ENCODE data around the gene NCSTN.
"Not testable (repeated sequence)": the region's sequence is repeated elsewhere in the genome, so short reads cannot be mapped to it uniquely, and the experiment has no call there.

Gene NCSTN

GRCh38 chr1:160374306-160375110 lies 31.3 kb downstream of the NCSTN start:
- DNase-seq: peak; percentile 44

DNA sequence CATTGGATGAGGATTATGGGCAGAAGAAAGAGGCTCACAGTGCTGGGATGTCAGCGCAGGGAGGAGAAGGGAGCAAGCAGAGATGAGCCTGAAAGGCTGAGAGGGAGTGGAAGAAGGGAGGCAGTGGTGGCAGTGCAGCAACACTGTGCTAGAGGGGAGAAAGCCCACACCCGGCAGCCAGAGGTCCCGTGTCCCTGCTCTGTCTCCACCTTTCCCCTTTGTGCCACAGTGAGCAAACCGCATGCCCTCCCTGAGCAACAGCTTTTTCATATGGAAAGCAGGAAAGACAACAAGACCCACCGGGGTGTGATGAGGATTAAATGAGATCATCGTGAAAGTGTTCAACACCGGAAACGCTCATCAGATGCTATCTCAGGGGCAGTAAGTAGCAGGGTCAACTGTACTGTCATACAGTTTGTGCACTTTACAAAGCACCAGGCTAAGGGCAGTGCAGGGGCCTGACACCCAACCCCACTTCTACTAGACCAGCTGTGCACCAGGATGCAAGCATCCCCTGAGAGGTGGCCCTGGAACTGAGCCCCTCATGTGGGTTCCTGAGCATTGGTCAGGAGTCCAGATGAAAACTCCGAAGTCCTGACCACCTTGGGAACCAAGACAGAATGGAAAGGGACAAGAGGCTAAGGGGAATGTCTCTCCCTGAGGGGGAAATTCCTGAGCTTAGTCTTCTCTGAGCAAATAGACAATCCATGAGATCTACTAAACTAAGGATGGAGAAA lies 32.8 kb downstream of the NCSTN start:
- no peak for DNase-seq

DNA sequence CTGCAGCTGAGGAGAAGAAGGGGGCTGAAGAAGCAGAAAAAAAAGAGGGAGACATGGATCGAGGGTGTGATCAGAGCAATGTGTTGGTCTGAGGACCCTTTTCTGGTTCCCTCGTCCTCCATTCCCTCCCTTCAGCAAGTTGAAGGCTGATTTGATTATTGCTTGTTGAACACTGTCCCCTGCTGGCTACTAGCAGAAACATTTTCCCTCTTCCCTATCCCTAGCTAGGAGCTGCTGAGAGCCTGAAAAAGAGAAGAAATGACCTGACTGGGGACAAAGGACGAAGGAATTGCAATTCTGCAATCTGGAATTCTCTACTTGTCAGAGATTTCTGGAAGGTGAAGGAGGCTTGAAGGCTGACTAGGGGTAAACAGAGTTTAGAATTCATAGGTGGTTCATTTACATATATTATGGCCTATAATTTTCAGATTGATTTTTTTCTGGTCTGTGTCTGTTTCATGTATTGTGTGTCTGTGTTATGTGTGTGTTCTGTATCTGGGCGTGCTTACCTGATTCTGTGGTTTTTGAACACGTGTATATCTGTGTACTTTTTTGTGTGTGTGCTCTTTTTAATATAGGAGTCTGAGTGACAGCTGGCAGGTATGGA lies 33.4 kb downstream of the NCSTN start:
- peak; percentile 34 for DNase-seq

- no peak for DNase-seq
Observed at GRCh38 chr1:160377585-160378206, 34.5 kb downstream of the NCSTN start.

GRCh38 chr1:160384812-160385211 lies 41.6 kb downstream of the NCSTN start:
- DNase-seq: not testable (repeated sequence)

DNA sequence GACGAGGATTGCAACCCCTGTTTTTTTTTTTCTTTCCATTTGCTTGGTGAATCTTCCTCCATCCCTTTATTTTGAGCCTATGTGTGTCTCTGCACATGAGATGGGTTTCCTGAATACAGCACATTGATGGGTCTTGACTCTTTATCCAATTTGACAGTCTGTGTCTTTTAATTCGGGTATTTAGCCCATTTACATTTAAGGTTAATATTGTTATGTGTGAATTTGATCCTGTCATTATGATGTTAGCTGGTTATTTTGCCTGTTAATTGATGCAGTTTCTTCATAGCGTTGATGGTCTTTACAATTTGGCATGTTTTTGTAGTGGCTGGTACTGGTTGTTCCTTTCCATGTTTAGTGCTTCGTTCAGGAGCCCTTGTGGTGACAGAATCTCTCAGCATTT lies 45.2 kb downstream of the NCSTN start:
- DNase-seq: not testable (repeated sequence)

DNA sequence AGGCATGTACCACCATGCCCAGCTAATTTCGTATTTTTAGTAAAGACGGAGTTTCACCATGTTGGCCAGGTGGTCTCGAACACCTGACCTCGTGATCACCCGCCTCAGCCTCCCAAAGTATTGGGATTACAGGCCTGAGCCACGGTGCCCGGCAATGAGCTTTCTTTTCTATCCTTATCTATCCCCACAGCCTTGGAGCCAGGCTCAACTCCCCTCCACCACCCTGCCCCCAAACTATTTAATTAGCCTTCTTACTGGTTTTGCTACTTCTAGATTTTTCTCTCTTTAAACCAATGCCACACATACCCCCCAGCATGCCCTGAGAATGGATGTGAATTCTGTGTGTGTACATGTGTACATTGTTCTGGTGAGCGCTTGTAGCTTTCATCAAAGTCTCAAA lies 51.5 kb downstream of the NCSTN start:
- no peak for DNase-seq

GRCh38 chr1:160397651-160398050 lies 54.5 kb downstream of the NCSTN start:
- no peak for DNase-seq

GRCh38 chr1:160398823-160399222 lies 55.6 kb downstream of the NCSTN start:
- DNase-seq: no peak

GRCh38 chr1:160399544-160400222 lies 56.5 kb downstream of the NCSTN start:
- no peak for DNase-seq

DNA sequence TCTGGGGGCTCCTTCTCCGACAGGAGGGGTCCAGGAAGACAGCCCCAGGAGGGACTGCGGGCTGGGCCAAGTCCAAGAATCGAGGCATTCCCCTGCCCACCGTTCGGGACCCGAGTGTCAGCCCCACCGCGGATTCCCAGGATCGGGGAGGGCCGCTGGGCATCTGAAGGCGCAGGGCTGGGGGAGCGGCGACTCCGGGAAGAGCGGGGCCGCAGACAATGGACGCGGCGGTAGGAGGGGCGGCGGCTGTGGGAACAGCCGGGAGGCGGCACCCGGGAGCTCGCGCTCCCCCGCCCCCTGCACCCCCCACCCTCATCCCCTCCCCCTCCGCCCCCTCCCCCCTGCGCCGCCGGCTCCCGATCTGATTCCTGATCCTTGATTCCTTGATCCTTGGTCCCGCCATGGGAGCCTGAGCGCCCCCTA lies 57.1 kb downstream of the NCSTN start, which contains the start of gene VANGL2:
Gene VANGL2 (plus strand): TSS at position 342 of the 423 bp plus-strand sequence. CDS start 15,274 bp downstream, outside the sequence.
- DNase-seq: no peak

GRCh38 chr1:160400646-160401486 lies 57.7 kb downstream of the NCSTN start:
- DNase-seq: no peak

- DNase-seq: no peak
Observed at GRCh38 chr1:160401487-160401805, 58.3 kb downstream of the NCSTN start.

- no peak for DNase-seq
Observed at GRCh38 chr1:160402001-160402795, 59.0 kb downstream of the NCSTN start.

DNA sequence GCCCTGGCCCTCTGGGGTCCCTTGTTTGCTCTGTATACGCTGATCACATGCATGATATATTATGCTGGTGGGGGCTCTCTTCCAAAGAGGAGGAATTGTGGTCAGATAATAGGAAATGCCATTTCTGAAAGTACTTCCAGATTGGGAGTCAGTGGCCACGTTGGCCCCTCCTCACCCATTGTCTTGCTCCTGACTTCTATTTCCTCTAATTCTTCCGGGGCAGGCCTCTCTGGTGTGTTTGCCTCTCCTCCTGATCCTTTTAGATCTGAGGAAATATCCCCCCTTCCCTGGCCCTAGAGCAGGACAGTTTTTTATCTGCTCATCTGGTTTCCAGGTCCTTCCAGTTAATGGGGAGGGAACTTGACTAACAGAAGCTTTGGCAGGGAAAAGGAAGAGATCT lies 60.1 kb downstream of the NCSTN start:
- no peak for DNase-seq

- DNase-seq: no peak
Observed at GRCh38 chr1:160404094-160404493, 60.9 kb downstream of the NCSTN start.

DNA sequence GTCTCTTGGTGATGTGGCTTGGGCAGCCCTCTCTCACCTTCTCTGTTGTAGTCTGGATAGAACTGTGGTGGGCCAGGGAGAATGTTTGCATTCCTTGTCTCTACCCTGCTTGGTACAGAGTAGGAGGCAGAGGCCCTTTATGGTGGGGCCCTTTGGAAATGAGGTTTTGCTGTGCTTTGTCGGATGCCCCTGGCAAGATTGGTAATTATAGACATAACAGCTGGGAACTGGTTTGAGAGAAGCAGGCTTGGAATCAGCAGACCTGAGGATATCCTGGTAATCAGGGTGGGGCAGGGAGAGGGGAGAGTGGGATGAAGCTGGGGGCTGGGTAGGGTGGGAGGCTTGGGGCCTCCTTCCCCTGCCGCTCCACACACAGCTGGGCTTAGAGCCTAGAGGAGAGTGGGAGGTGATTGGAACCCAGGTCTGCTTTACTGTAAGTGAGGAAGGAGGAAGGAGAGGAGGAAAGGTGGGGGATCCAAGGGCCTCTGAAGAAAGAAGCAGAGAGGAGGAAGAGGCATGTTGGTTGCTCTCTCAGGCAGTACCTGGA lies 62.2 kb downstream of the NCSTN start:
- no peak for DNase-seq

GRCh38 chr1:160406131-160406968 lies 63.2 kb downstream of the NCSTN start:
- DNase-seq: no peak
